Measurements from ENCODE around the gene SARS1.

Gene SARS1

DNA sequence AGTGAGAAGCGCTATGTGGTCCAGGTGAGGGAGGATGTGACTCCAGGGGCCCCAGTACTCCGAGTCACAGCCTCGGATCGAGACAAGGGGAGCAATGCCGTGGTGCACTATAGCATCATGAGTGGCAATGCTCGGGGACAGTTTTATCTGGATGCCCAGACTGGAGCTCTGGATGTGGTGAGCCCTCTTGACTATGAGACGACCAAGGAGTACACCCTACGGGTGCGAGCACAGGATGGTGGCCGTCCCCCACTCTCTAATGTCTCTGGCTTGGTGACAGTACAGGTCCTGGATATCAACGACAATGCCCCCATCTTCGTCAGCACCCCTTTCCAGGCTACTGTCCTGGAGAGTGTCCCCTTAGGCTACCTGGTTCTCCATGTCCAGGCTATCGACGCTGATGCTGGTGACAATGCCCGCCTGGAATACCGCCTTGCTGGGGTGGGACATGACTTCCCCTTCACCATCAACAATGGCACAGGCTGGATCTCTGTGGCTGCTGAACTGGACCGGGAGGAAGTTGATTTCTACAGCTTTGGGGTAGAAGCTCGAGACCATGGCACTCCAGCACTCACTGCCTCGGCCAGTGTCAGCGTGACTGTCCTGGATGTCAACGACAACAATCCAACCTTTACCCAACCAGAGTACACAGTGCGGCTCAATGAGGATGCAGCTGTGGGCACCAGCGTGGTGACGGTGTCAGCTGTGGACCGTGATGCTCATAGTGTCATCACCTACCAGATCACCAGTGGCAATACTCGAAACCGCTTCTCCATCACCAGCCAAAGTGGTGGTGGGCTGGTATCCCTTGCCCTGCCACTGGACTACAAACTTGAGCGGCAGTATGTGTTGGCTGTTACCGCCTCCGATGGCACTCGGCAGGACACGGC is 37.8 kb downstream of the SARS1 start:
- H3K27me3 ChIP-seq (ENCODE audit: insufficient read depth, low read length), result no peaks in the 10 kb centered on the region
- H3K4me3 ChIP-seq (ENCODE audit: low read length), result no peak overlapping the region
- H3K9me3 ChIP-seq (ENCODE audit: low read length), result peaks cover 20% of the 10 kb centered on the region
- H3K36me3 ChIP-seq (ENCODE audit: insufficient read depth, low read length), result peaks cover 28% of the 10 kb centered on the region
- H3K4me1 ChIP-seq (ENCODE audit: insufficient read depth, low read length), result peaks cover 67% of the 10 kb centered on the region
- no peak overlapping the region for H2AFZ ChIP-seq (ENCODE audit: low read depth, low read length)

DNA sequence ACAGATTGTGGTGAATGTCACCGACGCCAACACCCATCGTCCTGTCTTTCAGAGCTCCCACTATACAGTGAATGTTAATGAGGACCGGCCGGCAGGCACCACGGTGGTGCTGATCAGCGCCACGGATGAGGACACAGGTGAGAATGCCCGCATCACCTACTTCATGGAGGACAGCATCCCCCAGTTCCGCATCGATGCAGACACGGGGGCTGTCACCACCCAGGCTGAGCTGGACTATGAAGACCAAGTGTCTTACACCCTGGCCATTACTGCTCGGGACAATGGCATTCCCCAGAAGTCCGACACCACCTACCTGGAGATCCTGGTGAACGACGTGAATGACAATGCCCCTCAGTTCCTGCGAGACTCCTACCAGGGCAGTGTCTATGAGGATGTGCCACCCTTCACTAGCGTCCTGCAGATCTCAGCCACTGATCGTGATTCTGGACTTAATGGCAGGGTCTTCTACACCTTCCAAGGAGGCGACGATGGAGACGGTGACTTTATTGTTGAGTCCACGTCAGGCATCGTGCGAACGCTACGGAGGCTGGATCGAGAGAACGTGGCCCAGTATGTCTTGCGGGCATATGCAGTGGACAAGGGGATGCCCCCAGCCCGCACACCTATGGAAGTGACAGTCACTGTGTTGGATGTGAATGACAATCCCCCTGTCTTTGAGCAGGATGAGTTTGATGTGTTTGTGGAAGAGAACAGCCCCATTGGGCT is 38.6 kb downstream of the SARS1 start:
- peaks cover 28% of the 10 kb centered on the region for H3K36me3 ChIP-seq (ENCODE audit: insufficient read depth, low read length)

DNA sequence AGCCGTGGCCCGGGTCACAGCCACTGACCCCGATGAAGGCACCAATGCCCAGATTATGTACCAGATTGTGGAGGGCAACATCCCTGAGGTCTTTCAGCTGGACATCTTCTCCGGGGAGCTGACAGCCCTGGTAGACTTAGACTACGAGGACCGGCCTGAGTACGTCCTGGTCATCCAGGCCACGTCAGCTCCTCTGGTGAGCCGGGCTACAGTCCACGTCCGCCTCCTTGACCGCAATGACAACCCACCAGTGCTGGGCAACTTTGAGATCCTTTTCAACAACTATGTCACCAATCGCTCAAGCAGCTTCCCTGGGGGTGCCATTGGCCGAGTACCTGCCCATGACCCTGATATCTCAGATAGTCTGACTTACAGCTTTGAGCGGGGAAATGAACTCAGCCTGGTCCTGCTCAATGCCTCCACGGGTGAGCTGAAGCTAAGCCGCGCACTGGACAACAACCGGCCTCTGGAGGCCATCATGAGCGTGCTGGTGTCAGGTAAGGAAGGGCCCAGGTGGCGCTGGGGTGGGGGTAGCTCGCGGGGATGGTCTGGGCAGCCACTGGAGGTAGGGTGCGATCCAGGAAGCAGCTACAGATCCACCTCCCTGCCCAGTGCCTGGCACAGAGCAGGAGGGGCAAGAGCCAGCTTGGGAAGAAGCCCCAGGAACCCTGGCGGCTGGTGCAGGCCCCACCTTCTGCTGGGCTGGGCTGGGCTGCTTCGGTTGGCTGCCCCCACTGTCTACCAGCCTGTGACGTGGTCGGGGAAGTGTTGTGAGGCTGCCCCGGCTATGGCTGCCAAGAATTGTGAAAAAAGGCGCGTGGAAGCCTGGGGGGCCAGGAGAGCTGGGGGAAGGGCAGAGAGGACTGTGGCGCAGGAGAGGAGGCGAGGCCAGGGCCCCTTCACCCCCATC is 39.4 kb downstream of the SARS1 start:
- peaks cover 31% of the 10 kb centered on the region for H3K36me3 ChIP-seq (ENCODE audit: insufficient read depth, low read length)
- H3K4me1 ChIP-seq (ENCODE audit: insufficient read depth, low read length), result peaks cover 79% of the 10 kb centered on the region
- no peaks in the 10 kb centered on the region for H3K27me3 ChIP-seq (ENCODE audit: insufficient read depth, low read length)
- H3K4me3 ChIP-seq (ENCODE audit: low read length), result peak overlapping the region; percentile 45
- peaks cover 20% of the 10 kb centered on the region for H3K9me3 ChIP-seq (ENCODE audit: low read length)
- no peak overlapping the region for H2AFZ ChIP-seq (ENCODE audit: low read depth, low read length)

More for the DNA sequence above, 38.6 kb downstream of the SARS1 start:
- peaks cover 20% of the 10 kb centered on the region for H3K9me3 ChIP-seq (ENCODE audit: low read length)
- no peak overlapping the region for H3K4me3 ChIP-seq (ENCODE audit: low read length)
- H2AFZ ChIP-seq (ENCODE audit: low read depth, low read length), result no peak overlapping the region
- H3K27me3 ChIP-seq (ENCODE audit: insufficient read depth, low read length), result no peaks in the 10 kb centered on the region
- H3K4me1 ChIP-seq (ENCODE audit: insufficient read depth, low read length), result peaks cover 71% of the 10 kb centered on the region

DNA sequence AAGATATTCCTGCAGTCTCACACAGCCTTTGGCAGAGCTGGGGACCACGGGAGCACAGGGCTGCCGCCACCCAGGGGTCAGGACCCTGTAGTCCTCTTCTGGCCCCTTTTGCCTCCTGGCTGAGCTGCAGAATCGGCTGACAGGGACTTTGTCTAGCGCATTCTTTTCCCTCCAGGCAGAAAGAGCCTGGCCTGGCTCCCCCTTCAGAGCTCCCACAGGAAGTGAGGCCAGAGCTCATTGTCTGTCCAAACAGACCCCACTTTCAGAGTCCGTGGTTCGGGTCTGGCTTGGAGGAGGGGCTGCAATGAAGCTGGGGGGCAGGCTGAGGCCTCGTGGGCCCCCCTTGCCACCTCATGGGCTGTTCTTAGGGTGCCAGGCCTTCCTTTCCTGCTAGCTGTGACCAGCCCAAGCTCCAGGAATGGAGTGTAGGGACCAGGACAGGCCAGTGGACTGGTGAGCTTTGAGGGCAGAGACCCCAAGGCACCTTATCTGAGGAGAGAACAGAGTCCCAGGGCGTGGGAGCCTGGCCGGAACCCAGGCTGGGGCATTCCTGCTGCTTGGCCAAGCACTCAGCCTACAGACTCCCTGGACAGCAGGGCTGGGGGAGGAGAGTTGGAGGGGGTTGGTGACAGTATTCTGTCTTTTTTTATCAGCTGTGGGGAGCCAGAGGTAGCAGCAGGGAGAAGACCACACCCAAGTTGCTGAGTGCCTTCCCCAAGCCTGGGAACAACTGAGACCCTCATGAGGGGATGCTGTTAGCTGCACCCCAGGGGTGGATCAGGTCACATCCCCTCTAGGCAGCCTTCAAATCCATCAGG is 40.3 kb downstream of the SARS1 start:
- Histone ChIP-seq H3K9me3 (ENCODE audit: low read length) (peaks cover 20% of the 10 kb centered on the region), H3K4me1 (ENCODE audit: insufficient read depth, low read length) (peaks cover 81% of the 10 kb centered on the region), H2AFZ (ENCODE audit: low read depth, low read length) (no peak overlapping the region), H3K27me3 (ENCODE audit: insufficient read depth, low read length) (no peaks in the 10 kb centered on the region), H3K4me3 (ENCODE audit: low read length) (peak overlapping the region; percentile 45), H3K36me3 (ENCODE audit: insufficient read depth, low read length) (peaks cover 40% of the 10 kb centered on the region)

DNA sequence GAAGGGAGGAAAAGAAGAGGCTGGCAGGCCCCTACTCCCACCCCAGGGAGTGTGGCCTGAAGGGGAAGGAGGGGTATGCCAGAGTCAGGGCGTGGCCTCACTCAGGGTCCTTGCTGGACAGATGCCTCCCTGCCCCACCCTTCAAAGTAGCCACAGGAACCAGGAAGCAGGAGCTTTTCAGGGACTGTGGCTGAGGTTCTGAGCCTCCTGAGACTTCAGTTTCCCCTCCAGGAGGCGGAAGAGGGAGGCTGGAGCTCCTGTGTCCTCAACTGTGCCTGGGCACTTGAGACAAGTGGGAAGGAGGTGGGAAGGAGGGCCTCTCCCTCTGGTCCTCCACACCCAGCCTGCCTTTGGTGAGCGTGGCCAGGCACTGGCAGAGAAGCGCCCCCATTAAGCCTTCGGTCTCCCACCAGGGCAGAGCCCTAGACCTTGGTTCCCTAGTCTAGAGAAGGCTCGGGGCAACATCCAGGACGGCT is 40.9 kb downstream of the SARS1 start:
- peaks cover 85% of the 10 kb centered on the region for H3K4me1 ChIP-seq (ENCODE audit: insufficient read depth, low read length)

DNA sequence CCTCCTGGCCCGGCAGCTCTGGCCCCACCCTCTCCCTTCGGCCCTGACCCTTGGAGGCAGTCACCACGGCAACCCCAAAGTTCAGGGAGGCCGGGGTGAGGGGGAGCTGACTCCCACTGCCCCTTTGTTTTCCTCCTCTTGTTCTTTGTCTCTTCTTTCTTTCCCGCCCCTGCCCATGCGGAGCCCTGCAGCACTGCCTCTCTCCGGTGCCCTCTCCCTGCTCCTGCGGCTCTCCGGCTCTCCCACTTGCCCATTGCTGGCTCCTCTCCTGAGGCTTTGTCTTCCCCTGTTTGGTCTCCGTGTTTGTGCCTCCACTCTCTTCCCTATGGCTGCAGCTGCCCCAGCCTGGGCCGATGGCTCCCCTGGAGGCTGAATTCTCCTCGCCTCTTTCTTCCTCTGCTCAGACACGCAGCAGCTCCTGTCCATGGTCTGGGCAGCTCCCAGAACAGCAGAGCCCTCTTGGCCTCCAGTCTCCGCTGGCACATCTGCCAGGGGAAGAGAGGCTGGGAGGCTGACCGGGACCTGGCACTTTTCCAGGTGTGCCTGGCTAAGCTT is 41.5 kb downstream of the SARS1 start:
- Histone ChIP-seq H2AFZ (ENCODE audit: low read depth, low read length) (no peak overlapping the region), H3K4me1 (ENCODE audit: insufficient read depth, low read length) (peaks cover 88% of the 10 kb centered on the region), H3K9me3 (ENCODE audit: low read length) (peaks cover 20% of the 10 kb centered on the region), H3K27me3 (ENCODE audit: insufficient read depth, low read length) (no peaks in the 10 kb centered on the region), H3K4me3 (ENCODE audit: low read length) (peak overlapping the region; percentile 45), H3K36me3 (ENCODE audit: insufficient read depth, low read length) (peaks cover 43% of the 10 kb centered on the region)

More for the DNA sequence above, 40.9 kb downstream of the SARS1 start:
- Histone ChIP-seq H3K36me3 (ENCODE audit: insufficient read depth, low read length) (peaks cover 43% of the 10 kb centered on the region), H3K27me3 (ENCODE audit: insufficient read depth, low read length) (no peaks in the 10 kb centered on the region), H3K9me3 (ENCODE audit: low read length) (peaks cover 20% of the 10 kb centered on the region), H3K4me3 (ENCODE audit: low read length) (peak overlapping the region; percentile 45), H2AFZ (ENCODE audit: low read depth, low read length) (no peak overlapping the region)

DNA sequence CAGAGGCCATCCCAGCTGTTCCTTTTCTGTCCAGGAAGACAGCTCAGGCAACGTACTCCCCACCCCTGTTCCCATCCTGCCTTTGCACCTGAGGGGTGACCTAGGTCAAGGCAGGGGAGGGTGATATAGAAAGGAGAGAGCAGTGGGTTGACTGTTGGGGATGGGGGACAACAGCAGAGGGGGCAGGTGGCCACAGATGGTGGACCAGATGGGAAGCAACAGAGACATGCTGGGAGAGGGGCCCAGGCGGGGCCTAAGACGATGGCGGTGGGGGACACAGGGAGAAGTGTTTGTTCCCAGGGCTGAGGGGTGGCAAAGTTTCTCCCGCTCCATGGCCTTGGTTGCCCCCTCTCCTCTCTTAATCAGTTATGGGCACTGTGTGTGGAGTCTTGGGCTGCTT is 42.0 kb downstream of the SARS1 start:
- Histone ChIP-seq H3K4me1 (ENCODE audit: insufficient read depth, low read length) (peaks cover 88% of the 10 kb centered on the region), H3K9me3 (ENCODE audit: low read length) (peaks cover 18% of the 10 kb centered on the region), H3K27me3 (ENCODE audit: insufficient read depth, low read length) (no peaks in the 10 kb centered on the region), H3K36me3 (ENCODE audit: insufficient read depth, low read length) (peaks cover 45% of the 10 kb centered on the region), H2AFZ (ENCODE audit: low read depth, low read length) (no peak overlapping the region), H3K4me3 (ENCODE audit: low read length) (peak overlapping the region; percentile 45)

DNA sequence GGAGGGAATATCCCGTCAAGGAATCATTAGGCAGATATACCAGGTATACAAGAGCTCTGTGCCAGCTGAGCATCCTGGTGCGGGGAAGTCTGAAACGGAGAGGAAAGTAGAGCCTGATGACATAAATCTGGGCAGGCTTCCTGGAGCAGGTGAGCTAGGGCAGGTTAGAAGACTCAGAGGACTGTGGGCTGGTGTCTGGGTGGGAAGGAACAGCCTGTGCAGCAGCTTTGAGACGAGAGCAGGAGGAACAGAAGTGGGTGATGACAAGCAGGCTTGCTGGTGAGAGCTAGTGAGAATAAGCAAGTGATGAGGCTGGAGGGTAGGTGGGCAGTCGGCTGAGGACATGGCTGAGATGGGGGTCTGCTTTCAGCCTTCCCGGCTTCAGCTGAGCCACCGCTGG is 42.4 kb downstream of the SARS1 start:
- peaks cover 45% of the 10 kb centered on the region for H3K36me3 ChIP-seq (ENCODE audit: insufficient read depth, low read length)
- peaks cover 14% of the 10 kb centered on the region for H3K9me3 ChIP-seq (ENCODE audit: low read length)
- H2AFZ ChIP-seq (ENCODE audit: low read depth, low read length), result no peak overlapping the region
- no peak overlapping the region for H3K4me3 ChIP-seq (ENCODE audit: low read length)
- H3K27me3 ChIP-seq (ENCODE audit: insufficient read depth, low read length), result no peaks in the 10 kb centered on the region
- peaks cover 88% of the 10 kb centered on the region for H3K4me1 ChIP-seq (ENCODE audit: insufficient read depth, low read length)

DNA sequence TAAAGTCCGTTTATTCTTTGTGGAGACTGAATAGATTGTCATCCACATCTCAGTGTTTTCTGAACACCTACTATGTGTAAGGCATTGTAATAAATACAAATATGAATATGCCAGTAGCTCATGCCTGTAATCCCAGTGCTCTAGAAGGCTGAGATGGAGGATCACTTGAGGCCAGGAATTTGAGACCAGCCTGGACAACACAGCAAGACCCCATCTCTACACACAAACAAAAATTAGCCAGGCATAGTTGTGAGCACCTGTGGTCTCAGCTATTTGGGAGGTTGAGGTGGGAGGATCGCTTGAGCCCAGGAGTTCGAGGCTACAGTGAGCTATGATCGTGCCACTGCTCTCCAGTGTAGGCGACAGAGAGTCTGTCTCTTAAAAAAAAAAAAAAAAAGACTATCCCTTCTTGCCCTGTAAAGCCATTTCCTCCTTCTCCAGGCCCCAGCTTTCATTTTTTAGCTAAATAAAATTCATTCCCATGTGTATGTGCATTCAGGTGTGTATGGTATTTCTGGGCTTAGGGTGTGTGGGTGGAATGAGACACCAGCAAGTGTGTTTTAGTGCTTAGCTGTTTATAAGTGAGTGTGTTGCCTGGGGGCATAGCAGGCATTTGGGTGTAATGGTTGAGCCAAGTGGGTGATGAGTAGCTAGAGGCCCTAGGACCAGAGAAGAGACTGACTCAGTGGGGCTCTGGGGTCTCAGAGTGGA is 43.4 kb downstream of the SARS1 start:
- no peak overlapping the region for H3K4me3 ChIP-seq (ENCODE audit: low read length)
- H3K4me1 ChIP-seq (ENCODE audit: insufficient read depth, low read length), result peaks cover 85% of the 10 kb centered on the region
- H3K36me3 ChIP-seq (ENCODE audit: insufficient read depth, low read length), result peaks cover 45% of the 10 kb centered on the region

DNA sequence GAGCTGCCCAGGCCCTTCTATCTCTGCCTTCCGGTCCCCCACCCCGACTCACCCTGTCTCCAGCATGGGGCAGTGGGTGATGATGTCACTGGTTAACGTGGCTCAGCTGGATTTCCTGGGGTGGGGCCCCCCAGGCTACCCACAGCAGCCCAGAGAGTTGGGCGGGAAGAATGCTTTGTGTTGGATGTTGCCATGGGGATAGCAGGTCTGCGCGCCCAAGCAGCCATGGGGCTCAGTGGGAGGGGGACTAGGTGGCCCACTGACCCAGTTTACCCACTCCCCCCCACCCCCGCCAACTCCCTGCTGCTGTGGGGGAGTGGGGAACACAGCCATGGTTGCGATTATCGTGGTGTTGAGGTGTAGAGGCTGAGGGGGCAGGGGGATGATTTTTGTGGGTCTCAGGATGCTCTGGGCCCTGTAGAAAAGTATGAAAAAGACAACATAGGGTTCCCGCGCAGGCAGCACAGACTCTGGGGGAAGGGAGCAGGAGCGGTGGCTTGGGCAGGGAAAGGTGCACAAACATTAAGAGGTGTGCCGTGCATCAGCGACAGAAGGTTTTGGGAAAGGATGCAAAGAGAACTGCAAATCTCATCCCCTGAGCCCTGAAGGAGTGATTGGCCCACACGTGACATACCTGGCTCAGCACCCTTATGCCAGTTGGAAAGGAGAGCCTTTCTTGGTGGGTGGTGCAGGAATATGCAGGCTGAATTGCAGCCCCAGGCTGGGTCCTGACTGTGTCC is 44.1 kb downstream of the SARS1 start:
- H3K4me3 ChIP-seq (ENCODE audit: low read length), result no peak overlapping the region
- H3K27me3 ChIP-seq (ENCODE audit: insufficient read depth, low read length), result no peaks in the 10 kb centered on the region
- peaks cover 78% of the 10 kb centered on the region for H3K4me1 ChIP-seq (ENCODE audit: insufficient read depth, low read length)
- H3K36me3 ChIP-seq (ENCODE audit: insufficient read depth, low read length), result peaks cover 45% of the 10 kb centered on the region
- H3K9me3 ChIP-seq (ENCODE audit: low read length), result no peaks in the 10 kb centered on the region
- no peak overlapping the region for H2AFZ ChIP-seq (ENCODE audit: low read depth, low read length)

More for the DNA sequence above, 43.4 kb downstream of the SARS1 start:
- H2AFZ ChIP-seq (ENCODE audit: low read depth, low read length), result no peak overlapping the region
- H3K9me3 ChIP-seq (ENCODE audit: low read length), result peaks cover 4% of the 10 kb centered on the region
- no peaks in the 10 kb centered on the region for H3K27me3 ChIP-seq (ENCODE audit: insufficient read depth, low read length)

Measured in neuron (in vitro differentiated cells).